ENCODE measurements around the gene ATG4A.

DNA sequence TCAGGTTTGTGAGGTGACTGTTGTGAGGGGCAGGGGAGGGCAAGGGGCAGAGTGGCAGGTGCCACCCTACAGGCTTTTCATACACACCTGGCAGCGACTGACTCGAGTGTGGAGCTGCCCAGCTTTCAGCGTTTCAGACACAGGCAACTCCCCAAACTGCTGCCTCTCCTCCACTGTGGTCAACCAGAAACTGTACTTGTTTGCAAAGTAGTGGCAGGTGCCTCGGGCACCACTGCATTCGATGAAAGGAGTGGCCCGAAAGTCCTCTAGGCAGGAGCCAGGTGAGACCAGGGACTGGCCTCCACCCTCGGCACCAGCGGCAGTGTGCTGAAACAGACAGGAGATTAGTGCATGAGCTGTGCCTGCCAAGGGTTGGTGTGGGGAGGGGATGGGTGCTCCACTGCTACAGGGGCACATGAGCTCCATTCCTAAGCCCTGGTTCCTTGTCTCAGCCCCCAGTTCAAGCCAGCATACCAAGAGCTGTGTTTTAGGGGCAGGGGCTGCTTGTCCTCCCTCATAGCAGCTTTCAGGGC lies 65.4 kb downstream of the ATG4A start:
- no peak for TF ChIP-seq HNRNPH1 (optimal IDR thresholded peaks at IDR 0.05; ENCODE audit: low read depth, low read length)
- no peak for TF ChIP-seq RAD21 (CRISPR knock-in tag; conservative IDR thresholded peaks at IDR 0.05 in 1 of 2, IDR thresholded peaks at IDR 0.05 in 1 of 2)
- no peak for TF ChIP-seq HDAC3 (IDR thresholded peaks at IDR 0.05; ENCODE audit: borderline replicate concordance, partially characterized antibody)
- no peak for TF ChIP-seq POLR2A (conservative IDR thresholded peaks at IDR 0.05)

Measured in K562 (cell line).